GM19463 (cell line): ENCODE data around the gene LY6G6F.
A peak's percentile ranks its signal among the peaks of the same experiment; 100 is the strongest.
"Not testable (repeated sequence)": the region's sequence is repeated elsewhere in the genome, so short reads cannot be mapped to it uniquely, and the experiment has no call there.

Source experiments
- ATAC-seq: cut with Tn5 transposase; IDR thresholded peaks from one replicate; pipeline ENCODE4 v1.9.1; 2021; ENCODE audit warnings: mild to moderate bottlenecking, moderate library complexity; ENCODE audit not compliant: unreplicated experiment

LY6G6F gene

DNA sequence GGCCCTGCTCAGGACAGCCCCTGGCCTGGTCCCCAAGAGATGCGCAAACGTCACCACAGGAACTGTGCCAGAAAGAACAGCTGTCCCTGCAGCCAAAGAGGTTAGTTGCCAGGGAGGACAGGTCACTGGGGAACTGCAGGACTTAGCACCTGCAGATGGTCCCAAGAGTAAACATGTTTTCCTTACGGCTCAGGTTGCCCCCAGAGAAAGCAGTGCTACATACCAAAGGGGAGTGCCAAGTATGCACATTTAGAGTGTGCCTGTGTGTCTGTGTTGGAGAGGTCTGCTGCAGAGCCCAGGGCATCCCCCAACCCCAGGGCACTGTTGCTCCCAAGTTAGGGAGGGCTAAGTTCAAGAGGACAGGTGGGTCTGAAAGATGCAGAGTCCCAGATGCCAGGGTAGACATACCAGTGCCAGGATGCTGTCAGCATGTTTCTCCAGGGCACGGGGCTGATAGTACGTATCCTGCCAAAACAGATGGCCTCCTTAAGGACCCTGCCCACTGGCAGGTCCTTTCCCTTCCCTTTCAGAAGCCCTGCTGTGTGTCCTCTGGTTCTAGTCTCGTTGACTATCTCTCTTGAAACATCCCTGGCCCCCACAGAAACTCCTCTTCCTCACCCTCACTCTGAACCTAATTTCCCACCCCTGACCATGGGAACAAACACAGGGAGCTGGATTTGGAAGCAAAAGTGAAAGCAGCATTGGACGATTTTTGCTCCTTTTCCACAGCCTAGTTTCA, 4.8 kb upstream of the LY6G6F start:
- ATAC-seq = no peak

DNA sequence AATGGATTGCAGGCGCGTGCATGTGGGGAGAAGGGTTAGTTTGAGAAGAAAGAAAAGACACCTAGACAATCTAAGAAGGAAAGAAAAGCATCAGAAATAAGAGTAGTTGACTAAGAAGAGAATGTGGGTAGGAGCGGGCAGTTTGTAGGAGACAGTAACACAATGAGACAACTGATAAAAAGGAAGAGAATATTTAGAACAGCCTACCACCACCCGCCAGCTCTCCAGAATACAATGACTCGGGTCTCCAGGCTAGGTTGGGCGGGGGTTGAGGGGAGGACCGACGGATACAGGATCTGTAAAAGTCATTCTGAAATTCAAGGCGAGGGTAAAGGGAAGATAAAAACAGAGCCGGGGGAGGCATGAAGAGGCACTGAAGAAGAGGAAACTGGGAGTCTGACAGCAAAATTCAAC, 4.3 kb upstream of the LY6G6F start:
- ATAC-seq = no peak

DNA sequence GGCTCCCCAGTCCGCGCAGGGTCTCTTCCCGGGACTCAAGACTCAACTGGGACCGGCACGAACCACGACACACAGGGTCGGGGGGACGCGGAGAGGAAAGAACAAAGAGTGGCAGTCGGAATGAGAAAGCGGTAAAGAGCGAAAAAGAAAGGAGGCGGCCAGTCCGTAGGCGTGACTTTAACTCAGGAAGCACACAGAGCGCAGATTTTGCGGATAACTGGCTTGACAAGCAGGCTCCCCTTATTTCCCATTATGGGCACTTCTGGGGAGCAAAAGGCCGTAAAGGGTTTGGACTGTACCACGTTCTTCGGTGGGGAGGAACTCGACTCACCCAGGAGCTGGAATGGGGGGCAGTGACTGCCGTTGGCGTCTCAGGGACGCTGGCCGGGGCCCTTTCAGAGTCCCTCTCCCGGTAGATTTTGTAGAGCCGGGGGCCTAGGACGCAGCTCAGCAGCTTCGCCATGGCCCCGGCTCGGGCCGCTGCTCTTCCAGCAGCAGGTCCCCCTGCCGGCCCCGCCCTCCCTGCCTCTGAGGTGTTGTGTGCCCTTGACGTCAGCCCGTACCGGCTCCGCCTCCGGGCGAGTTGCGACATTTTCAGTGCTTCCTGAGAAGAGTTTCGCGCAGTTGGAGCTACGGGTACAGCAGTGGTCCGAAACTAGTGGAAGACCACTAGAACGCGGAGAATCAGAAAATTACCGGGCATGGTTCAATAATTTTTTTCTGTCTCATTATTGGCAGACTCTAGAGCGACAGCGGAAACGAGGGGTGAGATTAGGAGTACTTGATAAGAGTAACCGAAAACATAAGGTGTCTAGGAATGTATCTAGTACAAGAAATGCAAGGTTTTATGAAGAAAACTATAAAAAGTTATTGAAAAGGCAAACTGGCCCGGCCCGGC, 3.6 kb upstream of the LY6G6F start, which contains the start of gene ABHD16A:
Gene ABHD16A, minus strand, starts transcription at position 506 of the 898 bp plus-strand sequence. Its CDS starts 43 bp downstream, at position 463.
- peak; percentile 95 for ATAC-seq

DNA sequence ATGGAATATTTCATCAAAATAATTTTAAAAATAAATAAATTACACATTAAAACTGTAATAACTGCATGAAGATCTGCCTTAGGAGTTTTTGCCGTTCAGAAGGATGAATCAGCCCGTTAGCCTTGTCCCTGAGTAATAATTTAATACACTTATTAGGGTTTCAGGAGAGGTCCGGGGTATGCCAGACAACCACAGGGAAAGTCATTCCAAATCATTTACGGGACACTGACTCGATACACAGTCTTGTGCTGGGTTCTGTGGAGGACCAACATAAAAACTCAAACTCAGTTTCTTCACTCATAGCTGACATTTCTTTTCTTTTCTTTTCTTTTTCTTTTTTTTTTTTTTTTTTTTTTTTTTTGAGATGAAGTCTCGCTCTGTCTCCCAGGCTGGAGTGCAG, 735 bp upstream of the LY6G6F start:
- no peak for ATAC-seq

DNA sequence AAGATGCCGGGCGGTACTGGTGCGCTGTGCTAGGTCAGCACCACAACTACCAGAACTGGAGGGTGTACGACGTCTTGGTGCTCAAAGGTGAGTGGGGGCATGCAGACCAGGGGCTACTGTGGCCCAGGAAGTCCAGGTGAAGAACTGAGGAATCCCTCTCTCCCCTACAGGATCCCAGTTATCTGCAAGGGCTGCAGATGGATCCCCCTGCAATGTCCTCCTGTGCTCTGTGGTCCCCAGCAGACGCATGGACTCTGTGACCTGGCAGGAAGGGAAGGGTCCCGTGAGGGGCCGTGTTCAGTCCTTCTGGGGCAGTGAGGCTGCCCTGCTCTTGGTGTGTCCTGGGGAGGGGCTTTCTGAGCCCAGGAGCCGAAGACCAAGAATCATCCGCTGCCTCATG, 1.0 kb downstream of the LY6G6F start:
- ATAC-seq = no peak

DNA sequence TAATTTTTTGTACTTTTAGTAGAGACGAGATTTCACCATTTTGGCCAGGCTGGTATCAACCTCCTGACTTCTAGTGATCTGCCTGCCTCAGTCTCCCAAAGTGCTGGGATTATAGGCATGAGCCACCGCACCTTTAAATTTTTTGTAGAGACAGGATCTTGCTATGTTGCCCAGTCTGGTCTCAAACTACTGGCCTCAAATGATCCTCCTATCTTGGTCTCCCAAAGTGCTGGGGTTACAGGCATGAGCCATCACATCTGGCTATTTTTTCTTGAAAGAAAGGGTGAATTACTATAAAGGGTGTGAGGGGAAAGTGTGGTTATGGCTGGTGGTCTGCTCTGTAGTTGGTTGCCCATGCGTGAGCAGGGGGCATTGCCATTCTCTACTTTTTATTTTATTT, 1.6 kb downstream of the LY6G6F start:
- no peak for ATAC-seq

DNA sequence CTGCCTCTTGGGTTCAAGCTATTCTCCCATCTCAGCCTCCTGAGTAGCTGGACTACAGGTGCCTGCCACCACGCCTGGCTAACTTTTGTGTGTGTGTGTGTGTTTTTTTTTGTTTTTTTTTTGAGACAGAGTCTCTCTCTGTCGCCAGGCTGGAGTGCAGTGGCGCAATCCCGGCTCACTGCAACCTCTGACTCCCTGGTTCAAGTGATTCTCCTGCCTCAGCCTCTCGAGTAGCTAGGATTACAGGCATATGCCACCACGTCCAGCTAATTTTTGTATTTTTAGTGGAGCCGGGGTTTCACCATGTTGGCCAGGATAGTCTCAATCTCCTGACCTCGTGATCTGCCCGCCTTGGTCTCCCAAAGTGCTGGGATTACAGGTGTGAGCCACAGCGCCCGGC, 2.5 kb downstream of the LY6G6F start:
- not testable (repeated sequence) for ATAC-seq

DNA sequence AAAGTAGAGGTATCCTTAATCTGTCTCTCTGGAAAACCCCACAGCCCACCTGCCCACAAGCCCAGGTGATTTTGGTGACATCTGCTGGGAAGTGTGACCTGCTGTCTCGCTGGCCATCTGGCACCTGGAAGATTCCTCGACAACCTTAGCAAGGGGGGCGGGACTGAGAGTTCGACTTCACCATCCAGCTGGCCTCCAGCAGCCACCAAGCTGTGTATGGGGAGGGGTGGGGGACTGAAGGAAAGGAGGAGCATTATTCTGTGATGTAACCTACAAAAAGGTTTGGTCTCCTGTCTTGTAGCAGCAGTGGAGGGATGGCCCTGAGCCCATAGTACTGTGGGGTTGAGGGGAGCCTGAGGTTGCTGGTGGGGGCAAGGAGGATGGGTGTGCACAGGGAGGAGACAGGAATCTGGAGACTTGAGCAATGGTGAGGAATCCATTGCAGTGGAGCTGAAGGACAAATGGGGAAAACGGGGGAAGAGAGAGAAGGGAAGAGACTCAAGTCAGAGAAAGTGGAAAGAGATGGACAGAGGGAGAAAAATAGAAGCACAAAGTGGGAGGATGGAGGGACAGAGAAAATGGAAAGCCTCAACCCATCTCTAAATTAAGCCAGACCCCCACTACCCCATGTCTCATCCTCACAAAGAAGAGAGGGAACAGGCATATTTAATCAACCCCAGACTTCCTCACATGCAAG, 4.0 kb downstream of the LY6G6F start:
- no peak for ATAC-seq

DNA sequence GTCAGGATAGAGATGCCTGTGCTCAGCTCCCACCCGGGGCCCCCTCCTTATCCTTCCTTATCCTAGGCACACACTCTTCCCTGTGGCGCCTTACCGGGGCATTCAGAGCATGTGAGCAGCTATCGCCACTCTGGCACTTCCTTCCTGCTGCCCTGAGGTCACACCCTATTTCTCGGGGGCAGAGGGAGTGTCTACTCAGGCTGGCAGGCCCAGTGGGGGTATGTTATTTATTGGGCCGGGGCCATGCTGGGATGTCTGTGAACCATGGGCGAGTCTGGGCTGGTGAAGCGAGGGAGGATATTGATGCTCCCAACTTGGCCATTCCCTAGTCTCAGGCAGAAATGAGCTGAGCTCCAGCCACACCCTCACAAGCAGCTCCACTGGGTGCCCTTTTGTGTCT, 4.6 kb downstream of the LY6G6F start:
- no peak for ATAC-seq

DNA sequence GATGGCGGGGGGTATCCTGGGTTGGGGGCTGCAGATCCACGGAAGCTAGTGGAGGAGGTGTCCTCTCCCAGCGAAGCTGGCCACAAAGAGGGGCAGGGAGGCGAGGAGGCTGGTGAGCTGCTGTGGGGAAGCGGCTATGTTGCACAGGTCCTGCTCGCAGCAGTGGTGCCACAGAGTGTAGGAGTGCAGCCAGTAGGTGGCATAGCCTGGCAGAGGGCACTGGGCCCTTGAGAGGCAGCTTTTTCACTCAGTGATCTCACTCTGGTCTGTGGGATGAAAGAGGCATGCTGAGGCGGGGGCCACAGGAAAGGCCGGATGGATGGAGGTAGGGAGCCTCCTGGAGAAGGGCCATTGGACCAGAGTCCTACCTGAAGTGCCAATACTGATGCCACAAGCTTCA, 5.6 kb downstream of the LY6G6F start:
- ATAC-seq = no peak

DNA sequence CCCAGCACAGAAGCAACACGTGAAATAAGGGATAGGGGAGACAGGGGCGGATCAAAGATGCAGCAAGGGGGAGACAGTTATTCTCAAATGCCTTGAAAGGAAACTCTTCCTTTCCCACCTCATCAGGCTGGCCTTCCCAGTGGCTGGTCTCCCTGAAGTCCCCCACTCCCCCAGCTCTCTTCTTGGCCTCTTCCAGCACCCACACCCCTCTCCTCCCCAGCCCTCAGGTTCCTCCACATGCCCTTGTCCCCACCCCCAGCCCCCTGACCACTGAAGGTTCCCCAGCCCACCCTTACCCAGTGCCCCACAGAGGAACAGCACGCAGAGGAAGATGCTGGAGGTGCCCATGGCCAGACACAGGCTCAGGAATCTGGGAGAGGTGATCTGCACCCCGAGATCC, 6.8 kb downstream of the LY6G6F start:
- no peak for ATAC-seq

DNA sequence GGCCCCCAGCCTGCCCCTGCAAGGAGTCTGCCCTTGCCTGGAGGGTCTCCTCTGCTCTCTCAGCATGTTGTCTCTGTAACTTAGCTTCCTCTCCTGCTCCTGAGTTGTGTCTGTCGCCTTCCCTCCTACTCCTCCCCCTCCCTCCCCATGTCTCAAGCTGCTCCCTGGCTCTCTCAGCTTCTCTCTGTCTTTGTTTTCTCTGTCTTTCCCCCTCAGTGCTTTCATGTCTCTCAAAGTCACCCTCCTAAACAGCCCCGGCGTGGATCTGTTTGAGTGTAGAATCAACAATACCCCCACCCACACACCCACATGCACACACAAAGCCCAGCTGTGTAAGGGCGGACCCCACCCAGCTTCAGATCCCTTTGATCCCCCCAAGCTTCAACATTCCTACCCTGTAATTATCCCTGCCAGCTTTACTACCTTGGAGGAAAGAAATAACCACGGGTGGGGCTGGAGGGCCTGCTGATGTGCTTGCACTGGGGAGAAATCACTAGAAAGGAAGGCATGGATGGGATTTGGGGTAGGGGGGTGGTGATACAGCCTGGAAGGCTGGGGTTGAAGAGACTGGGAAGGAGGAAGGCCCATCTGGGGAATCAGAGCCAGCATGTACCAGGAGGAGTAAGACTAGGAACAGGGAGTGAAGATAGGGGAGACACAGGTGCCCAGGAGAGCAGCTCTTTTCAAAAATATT, 7.5 kb downstream of the LY6G6F start:
- ATAC-seq = no peak

DNA sequence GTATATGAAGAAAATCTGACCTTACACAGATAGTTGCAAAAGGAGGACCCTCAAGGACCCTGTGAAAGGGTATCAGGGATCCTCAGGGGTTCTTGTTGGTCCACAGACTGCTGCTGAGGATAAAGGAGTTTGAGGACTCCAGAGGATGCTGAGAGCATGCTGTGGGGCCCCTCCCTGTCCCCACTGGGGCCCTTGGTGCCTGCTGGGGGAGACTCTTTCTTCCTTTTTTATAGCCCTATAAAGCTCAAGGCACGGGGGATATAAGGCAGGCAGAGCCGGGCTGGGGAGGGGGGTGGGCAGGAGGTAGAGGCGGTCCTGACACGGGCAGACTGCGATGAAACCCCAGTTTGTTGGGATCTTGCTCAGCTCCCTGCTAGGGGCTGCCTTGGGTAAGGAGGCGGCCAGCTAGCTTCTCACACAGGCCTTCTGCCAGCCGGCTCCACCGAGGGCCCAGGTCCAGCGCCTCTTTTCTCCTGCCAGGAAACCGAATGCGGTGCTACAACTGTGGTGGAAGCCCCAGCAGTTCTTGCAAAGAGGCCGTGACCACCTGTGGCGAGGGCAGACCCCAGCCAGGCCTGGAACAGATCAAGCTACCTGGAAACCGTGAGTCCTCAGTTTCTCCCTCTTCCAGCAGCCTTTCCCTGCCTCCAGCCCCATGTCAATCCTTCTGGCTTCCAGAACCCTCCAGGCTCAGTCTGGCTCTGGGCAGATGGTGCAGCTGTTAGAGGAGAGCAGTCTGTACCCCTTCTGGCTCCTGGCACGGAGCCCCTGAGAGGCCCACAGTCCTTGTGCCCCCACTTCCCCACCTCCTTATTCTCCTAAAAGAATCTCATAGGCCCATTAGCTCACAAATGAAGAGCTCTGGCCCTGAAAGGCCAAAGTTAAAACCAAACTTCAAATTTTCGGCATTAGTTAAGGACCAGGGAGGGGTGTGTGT, 8.6 kb downstream of the LY6G6F start, which contains the start of gene LY6G6D:
Gene LY6G6D, plus strand, starts transcription at position 327 of the 937 bp plus-strand sequence. Its CDS starts 8 bp downstream, at position 335.
- ATAC-seq = no peak

DNA sequence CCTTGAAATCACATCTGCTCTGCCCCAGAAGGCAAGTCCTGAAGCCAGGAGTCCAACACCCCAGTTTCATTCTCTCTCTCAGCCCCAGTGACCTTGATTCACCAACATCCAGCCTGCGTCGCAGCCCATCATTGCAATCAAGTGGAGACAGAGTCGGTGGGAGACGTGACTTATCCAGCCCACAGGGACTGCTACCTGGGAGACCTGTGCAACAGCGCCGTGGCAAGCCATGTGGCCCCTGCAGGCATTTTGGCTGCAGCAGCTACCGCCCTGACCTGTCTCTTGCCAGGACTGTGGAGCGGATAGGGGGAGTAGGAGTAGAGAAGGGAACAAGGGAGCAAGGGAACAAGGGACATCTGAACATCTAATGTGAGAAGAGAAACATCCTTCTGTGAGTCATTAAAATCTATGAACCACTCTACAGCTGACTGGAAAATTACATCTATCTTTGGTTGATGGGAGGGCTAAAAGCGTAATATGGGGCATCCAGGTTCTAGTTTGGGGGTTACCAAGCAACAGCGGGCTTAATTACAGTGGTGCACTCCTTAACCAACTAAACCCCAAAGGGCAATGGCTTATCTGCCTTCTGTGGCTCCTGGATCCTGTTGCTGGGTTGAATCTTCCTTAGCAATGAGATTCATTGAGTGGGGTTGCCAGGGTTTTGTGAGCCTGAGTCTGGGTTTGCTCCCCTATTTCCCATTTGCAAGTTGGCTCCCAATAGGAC, 11.0 kb downstream of the LY6G6F start:
- no peak for ATAC-seq

DNA sequence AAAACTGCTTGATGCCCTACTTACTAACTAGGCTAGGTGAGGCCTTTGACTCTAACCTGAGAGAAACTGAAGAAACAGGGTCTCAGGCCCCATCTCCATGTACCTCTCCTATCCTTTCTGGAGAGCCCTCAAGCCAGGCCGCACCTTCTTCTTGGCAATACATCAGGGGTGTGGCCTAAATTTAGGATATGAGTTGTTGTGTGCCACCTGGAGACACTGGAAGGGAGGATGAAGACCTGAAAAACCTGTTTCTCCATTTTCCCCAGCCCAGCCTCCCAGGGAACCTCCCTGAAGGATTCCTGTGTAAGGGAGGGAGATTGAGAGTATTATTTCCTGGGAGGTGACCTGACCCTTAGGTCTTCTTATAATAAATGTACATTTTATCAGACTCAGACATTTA, 11.6 kb downstream of the LY6G6F start:
- ATAC-seq = no peak

DNA sequence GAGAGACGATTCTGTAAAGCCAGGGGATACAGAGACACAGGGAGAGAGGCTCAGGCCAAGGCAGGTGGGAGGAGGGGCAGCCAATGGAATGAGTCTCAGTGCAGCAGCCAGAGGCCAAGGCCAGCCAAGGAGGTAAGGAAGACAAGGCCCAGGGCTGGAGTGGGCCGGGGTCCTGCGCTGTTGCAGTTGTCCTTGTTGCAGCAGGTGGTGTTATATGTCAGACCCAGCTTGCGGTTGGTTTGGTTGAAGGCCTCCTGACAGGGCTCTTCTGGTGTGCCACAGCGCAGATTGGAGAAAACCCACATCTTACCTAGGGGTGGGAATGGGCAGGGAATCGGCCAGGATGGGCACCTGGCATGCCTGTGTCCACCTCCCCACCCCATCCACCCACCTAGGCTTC, 12.3 kb downstream of the LY6G6F start:
- no peak for ATAC-seq

DNA sequence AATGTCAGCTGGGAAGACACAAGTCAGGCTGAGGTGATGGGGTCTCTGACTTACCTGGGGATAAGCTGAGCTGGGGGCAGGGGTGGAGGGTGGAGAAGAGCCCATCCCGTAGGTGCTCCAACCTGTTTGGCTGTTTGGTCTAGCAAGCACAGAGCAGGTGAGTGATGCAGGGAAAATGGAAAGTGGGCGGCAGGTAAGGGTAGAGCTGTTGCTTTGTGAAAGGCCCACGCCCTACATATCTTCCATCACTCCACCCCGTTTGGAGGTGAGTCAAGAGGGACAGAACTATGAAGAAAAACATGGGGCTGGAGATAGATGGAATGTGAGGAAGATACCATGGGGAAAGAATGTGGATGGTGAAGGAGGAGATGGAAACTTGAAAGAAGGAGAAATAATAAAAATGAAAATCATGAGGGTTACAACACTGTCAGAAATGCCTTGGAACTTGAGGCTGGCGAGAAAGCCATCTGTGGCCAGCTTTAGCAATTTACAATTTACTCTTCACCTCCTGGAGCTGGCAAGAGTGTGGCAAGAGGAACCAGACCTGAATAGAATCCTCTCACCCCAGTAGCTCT, 13.6 kb downstream of the LY6G6F start:
- no peak for ATAC-seq

DNA sequence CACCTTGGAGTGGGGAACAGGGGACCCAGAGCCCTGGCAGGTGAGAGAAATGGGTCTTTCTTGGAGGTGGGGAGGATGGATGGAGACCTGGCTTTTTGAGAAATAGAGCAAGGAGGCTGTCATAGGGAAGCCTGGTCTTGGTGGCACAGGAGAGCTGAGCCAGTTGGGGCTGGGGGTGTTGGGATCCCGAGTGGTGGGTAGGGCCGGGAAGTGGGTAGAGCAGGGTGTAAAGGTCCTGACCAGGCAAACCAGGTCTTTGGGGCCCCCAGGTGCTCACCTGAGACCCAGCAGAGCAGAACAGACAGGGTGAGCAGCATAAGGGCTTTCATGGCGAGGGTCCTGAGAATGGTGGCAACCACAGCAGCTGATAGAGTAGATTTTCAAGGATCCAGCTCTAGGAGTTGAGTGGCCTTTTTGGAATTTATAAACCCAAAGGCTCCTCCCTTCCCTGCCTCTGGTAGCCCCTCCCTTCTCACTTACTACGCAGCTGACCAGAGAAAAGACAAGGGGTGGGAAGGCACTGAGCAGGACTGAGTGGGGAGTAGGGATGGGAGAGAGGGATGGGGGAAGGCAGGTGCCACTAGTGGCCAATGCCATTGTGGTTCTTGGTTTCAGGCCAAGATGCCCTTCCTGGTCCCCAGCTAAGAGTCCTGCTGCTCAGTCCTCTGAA, 14.8 kb downstream of the LY6G6F start, which contains the start of gene LY6G6C:
Gene LY6G6C, minus strand, starts transcription at position 396 of the 670 bp plus-strand sequence. Its CDS starts 67 bp downstream, at position 329.
- ATAC-seq = no peak
